ENCODE data around the gene SELP.

GRCh38 chr1:169586067-169586394, 43.9 kb downstream of the SELP start:
- no peak for TF ChIP-seq USF1 (IDR thresholded peaks at IDR 0.05; ENCODE audit: borderline replicate concordance, low read depth)
- TF ChIP-seq CTCF (IDR thresholded peaks at IDR 0.05), result no peak
- TF ChIP-seq TAF1 (IDR thresholded peaks at IDR 0.05; ENCODE audit: borderline replicate concordance, low read depth, low read length), result no peak
- no peak for TF ChIP-seq RXRA (IDR thresholded peaks at IDR 0.05; ENCODE audit: borderline replicate concordance, low read depth)
- TF ChIP-seq RFX5 (IDR thresholded peaks at IDR 0.05; ENCODE audit: low read length), result no peak

Measured in SK-N-SH (cell line).